Left cardiac atrium (tissue), 4 donors: ENCODE results near the gene TFCP2L1. TPM values are rescaled to one million over a fixed set of nuclear protein-coding genes. Genes with fewer than 3 reads are reported as not detected.
"Not testable (repeated sequence)": the region's sequence is repeated elsewhere in the genome, so short reads cannot be mapped to it uniquely, and the experiment has no call there.

Experiments
- ATAC-seq, 2 donors: fragments of 200-7000 bp; cut with Tn5 transposase; one replicate each; pipeline ENCODE4 v1.9.1; 2020; ENCODE audit warnings: mild to moderate bottlenecking in 2 of 2, moderate library complexity in 2 of 2
- DNase-seq: peaks from one replicate; pipeline ENCODE4 v3.0.0-alpha.2; 2020
- intact Hi-C, 2 donors: fragments of 100-400 bp; cut with DNase I; formaldehyde crosslinking; loops; one replicate each; pipeline versions ENCODE4 v1.14.1 to v1.15.1; 2022 to 2023
- total RNA-seq, 2 donors: library from RNA; stranded (reverse); fragmentation: NEBNext Ultra II Directional; extraction: Animal tissue kit (Norgen Biotek cat#: 25700); gene quantifications; one replicate each; pipeline ENCODE4 v1.2.1, GENCODE V29; 2021
- donor health status: DM: no; HTN: yes; CAD: no.
- donor health status: DM: no; HTN: yes; CAD: no; lungs with severe emphysema.
- donor health status: DM: yes; HTN: yes; CAD: no.
- donor health status: Dilated cardiomyopathy.

TFCP2L1 gene
- total RNA-seq, 2 donors from 2014 or later = 0.60 to 0.82 TPM

DNA sequence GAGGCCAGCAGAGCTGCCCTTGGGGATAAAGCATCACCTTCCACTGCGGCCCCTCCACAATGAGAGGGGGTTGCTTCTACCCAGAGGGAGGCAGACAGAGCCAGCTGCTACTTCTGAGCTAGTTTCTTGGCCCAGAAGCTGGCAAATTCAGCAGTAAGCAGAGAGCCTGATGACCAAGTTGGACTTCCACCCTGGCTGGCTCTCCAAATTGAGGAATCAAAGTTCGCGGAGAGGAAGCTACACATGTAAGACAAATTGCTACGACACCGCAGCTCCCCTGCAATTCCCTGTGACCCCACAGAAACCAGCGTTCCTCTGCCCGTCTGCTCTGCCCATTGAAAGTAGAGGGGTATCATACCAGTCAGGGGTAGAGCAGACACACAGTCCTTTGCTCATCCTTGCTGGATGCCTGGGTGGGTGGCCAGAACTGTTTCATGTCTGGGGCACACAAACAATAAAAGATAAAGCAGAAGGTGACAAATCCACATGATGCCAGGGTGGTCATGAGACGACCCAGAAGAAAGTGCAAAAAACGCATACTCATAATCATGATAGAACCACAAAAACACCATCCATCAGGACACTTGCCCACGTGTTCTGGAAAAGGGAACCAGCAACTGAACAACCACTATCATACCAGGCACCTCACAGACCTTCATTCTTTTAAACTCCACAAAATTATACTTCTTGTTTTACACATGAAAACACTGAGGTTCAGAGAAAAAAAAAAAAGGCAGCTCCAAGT is 5.4 kb downstream of the TFCP2L1 start:
- intact Hi-C loops = no loop called here
- DNase-seq = no peak
- no peak for ATAC-seq

DNA sequence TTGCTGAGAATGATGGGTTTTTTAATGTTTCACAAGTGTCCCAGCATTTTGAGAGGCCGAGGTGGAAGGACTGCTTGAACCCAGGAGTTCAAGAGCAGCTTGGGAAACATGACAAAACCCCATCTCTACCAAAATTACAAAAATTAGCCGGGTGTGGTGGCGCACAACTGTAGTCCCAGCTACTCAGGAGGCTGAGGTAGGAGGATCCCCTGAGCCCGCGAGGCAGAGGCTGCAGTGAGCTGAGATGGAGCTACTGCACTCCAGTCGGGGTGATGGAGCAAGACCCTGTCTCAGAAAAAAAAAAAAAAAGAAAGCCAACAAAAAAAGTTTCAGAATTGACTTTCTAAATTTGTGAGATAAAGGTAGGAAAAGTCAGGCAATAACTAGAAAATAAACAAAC is 8.7 kb downstream of the TFCP2L1 start:
- intact Hi-C loops = no loop called here
- DNase-seq (no peak), ATAC-seq (no peak)

DNA sequence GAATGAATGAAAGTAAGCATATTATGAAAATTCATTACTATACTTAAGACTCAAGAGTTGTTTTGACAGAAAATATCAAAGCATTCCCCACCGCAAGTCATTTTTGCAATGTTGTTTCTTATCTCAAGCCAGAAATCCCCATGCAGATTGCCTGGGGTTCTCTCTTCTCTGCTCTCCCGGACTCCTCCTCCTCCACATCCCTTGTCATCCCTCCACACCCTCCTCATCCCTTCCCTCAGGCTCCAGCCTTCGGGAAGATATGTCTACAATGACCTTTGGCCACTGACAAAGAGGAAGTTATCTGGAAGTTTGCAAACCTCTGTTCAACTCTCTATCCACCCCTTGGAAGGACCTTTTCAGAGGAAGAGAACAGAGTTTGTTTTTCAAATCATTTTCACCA is 11.9 kb downstream of the TFCP2L1 start:
- DNase-seq (no peak), ATAC-seq (no peak)
- intact Hi-C loops = no loop called here

DNA sequence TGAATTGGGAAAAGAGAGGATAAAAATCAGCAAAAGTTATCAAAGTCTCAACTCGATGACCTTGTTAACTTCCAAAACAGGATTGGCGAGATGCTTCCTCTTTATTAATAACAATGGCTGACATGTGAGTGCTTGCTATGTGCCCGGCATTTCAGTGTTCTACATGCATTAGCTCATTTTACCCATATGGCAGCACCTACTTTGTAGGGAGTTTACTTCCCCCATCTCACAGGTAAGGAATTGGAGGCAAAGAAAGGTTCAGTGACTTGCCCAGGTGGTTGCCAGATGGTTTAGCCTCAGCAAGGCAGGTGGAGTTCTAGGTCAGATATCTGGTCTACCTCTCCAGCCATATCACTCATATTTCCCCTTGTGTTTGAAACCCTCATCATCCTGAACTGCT is 12.4 kb downstream of the TFCP2L1 start:
- DNase-seq (no peak), ATAC-seq (no peak)
- intact Hi-C loops = no loop called here

DNA sequence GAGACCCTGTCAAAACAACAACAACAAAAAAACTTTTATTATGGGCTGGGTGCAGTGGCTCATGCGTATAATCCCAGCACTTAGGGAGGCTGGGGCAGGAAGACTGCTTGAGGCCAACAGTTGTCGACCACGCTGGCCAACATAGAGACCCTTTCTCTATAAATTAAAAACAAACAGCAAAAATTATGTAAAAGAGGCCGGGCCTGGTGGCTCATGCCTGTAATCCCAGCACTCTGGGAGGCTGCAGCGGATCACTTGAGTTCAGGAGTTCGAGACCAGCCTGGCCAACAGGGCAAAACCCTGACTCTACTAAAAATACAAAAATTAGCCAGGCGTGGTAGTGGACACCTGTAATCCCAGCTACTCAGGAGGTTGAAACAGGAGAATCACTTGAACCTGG is 15.6 kb downstream of the TFCP2L1 start:
- DNase-seq, intact Hi-C loops, ATAC-seq: not testable (repeated sequence)

DNA sequence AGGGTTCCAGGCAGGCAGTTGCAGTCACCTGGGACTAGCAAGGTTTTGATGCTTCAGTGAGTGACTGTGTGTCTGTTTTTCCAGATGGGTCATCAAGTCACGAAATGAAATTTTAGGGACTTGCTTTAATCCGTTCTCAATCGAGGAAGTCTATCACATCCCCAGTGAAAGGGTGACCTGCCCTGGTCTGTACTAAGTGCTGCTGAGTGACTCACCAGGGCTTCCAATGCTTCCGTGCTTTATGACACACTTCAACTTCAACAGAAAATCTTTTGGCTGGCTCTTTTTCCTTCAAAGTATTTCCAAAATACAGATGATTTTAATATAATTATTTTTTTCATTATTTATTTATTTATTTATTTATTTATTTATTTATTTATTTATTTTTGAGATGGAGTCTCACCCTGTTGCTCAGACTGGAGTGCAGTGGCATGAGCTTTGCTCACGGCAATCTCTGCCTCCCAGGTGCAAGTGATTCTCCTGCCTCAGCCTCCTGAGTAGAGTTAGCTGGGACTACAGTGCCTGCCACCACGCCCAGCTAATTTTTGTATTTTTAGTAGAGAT is 18.4 kb downstream of the TFCP2L1 start:
- intact Hi-C loops = no loop called here
- no peak for ATAC-seq
- no peak for DNase-seq

DNA sequence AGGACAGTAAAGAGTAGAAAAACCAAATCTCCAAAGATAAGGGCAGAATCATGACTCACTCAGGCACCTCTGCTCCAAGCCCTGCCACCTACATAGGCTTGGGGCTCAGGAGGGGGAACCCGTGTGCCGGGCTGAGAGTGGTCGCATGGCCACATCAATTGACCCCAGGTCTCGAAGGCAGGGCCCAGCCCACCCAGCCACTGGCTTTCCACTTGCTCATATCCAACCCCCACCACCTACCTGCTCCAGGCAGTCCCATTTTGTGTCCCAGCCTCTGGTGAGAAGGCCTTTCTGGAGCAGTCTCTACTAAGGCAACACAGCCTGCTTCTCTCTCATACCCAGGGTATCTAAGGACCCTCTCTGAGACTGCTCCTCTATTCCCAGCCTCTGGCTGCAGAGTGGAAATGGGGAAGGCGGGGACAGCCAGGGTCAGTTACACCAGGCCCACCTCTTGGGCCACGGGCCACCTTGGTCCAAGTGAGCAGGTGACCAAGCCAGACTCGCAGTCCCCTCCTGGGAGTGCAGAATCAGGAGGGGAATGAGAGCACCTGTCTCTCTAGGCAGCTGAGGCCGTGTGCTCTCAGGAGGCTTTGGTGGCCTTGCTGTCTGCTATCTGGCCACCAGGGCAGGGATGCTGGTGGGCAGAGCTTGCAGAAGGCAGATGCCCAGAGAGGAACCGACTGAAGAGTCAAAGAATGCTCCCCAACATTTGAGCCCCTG is 20.8 kb downstream of the TFCP2L1 start:
- intact Hi-C loops = no loop called here
- ATAC-seq (no peak), DNase-seq (no peak)

DNA sequence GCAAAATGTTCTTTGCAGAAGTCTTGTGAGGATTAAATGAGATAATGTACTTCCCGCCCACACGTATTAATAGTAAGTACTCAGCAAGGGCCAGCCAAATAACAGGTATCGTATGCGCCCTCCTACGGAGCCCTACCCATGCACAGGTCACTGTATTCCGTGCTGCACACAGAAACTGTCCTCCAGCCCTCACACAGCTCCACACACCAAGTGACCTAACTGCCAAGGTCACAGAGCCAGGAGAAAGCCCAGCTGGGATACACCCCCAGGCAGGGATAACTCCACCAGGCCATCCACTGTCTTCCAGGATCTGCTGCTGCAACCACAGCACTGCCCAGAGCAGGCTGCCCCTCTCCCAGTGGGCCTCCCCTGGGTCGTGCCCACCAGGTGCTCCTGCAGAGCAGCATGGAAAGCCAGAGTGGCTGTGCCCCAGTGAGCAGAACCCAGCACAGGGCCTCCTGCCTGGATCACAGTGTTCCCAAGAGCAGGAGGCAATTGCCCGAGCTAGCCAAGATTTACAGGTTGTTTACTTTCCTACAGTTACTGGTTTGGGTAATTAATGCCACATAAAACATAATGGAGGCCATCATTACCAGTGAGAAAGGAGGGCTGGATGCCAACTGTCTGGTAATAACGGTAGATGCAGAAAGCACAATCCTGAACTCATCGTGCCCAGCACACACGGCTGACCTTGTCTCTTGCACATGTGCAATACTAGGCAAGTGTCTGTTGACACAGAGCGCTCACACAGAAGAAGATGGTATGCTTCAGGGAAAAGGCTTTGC is 24.4 kb downstream of the TFCP2L1 start:
- intact Hi-C loops = no loop called here
- no peak for DNase-seq
- ATAC-seq = peak in 1 of 2 donors; percentile 15

DNA sequence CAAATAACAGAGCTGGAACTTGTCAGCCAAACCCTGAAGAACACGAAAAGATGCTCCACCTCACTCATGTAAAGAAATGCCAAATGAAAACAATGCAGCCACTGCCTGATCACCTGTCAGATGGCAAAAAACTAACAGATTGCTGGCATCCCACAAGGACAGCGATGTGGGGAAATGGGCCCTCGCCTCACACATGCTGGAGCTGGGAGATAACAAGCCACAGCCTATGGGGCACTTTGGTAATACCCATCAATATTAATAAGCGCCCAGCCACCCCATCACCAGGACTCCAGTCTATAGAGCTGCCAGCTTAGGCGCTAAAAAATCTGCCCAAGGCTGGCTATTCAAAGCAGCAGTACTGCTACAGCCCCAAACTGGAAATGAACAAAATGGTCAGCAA is 27.0 kb downstream of the TFCP2L1 start:
- no peak for DNase-seq
- intact Hi-C loops = no loop called here
- no peak for ATAC-seq

DNA sequence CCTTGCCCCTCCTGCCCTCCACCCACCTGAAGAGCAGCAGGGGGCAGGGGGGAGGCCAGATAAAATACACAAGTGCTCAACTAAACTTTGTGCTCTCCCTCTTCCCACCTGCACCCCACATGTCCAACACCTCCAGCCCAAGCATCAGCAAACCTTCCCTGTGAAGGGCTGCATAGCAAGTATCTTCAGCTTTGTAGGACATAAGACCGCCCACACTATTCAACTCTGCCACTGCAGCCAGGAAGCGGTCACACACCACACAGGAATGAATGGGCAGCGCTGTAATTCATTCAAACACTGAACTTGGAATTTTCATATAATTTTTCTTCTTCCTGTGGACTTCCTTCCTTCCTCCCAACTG is 27.5 kb downstream of the TFCP2L1 start:
- no peak for ATAC-seq
- intact Hi-C loops = no loop called here
- no peak for DNase-seq

DNA sequence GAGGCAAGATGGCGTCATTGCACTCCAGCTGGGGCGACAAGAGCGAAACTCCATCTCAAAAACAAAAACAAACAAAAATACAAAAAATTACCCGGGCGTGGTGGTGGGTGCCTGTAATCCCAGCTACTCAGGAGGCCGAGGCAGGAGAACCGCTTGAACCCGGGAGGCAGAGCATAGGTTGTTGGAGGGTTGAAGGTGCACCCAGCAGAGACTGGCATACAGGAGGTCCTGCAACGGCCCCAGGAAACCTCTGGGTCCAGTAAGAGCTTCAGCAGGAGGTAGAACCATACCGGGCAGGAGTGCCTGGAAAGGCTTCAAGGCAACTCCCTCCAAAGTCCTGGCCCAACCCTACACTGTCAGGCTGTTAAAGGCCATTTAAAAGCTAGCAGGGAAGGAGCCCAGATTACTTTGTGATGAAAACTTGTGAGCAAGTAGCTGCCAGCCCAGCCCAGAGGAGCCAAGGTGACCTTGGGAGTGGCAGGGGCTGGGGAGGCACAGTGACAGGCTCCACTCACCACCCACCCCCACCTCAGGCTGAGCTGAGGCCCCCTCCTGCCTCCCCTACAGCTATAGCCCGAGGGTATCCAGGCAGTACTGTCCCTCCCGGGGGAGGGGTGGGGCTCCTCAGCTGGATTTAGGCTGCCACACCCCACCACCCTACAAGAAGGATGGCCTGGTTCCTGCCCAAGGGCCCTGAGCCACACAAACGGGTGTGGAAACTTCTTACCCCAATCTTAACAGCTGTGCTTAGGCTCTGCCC is 28.1 kb downstream of the TFCP2L1 start:
- DNase-seq = no peak
- ATAC-seq = peak in 1 of 2 donors; percentile 16
- intact Hi-C loops = no loop called here

DNA sequence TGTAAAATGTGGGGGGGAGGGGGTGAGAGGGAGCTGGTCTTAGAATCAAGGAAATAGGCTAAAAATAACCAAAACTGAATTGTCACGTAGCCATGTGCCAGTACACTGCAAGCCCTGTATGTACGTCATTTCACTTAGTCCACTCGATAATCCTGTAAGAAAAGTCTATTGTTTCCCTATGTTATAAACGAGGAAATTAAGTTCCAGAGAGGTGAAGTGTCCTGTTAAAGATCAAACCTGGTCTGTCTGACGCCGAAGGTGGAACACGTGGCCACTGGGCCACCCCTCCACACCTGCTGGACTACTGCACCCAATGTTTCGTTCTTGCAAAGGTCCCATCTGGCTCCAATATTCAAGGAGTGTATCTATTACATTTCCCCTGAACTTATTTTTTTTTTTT is 29.6 kb downstream of the TFCP2L1 start:
- no peak for DNase-seq
- no peak for ATAC-seq
- intact Hi-C loops = no loop called here

DNA sequence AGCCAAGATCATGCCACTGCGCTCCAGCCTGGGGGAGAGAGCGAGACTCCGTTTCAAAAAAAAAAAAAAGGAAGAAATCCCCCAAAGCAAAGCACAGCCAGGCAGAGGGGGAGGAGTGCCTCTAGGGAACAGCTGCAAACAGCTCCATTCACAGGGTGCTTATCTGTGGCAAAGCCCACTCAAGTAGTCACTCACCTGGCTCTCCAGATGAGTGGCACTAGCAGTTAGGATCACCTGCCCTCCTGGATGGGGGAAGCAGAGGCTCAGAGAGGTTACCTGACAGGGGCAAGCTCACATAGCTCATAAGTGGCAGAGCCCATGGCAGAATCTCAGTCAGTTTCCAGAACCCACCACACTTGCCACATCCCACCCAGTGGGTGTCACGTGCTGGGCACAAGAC is 30.3 kb downstream of the TFCP2L1 start:
- intact Hi-C loops = no loop called here
- no peak for DNase-seq
- ATAC-seq = no peak

DNA sequence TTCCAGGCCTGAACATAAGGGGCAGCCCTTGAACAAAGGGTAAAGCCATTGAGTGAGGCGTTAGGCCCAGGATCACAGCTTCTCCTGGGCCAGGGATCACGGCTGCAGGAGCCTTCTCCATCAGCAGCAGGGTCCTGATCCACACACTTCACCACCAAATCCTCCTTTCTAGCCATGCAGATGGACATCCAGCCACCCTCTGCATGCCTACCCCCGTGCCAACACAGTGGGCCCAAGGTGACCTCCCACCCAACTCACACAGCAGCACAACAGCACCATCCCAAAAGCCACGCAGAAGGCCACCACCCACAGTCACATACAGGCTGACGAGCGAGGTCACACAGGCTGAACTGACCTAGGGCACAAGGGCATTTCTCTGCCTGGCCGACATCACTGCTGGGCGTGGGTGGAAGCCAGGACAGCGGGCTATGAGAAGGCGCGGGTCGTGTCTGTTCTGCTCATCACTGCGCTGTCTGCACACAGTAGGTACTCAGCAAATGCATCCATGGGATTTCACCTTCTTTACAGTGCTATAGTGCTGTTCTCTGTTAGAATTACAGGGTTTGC is 31.2 kb downstream of the TFCP2L1 start:
- ATAC-seq = no peak
- no peak for DNase-seq
- intact Hi-C loops = no loop called here

DNA sequence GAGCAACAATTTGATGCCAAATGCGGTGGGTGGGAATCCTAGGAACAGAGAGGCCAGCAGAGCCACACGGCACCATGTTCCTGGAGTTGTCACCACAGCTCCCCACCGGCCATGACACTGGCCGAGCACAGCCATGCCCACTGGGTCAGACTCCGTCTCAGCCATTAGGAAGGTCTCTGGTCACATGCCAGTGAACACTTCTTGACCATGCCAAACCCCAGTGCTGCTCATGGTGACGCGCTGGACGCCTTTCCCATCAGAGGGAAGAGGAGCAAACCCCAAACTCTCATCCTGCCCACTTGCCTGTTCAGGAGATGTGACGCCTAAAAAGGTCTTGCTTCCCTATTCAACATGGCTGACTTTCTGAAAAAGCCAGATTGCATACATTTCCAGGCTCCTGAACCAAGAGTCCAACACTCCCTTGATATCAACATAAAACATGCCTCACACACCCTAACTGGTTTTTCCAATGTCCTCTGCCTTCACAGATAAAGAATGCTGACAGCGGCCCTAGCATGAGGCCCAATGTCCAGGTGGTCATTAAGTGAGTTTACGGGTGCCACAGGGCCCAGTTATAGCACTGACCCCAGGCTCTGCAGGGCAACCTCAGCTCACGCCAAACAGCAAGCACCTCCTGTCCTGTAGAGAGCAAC is 31.9 kb downstream of the TFCP2L1 start:
- DNase-seq (no peak), ATAC-seq (no peak)
- intact Hi-C loops = no loop called here

DNA sequence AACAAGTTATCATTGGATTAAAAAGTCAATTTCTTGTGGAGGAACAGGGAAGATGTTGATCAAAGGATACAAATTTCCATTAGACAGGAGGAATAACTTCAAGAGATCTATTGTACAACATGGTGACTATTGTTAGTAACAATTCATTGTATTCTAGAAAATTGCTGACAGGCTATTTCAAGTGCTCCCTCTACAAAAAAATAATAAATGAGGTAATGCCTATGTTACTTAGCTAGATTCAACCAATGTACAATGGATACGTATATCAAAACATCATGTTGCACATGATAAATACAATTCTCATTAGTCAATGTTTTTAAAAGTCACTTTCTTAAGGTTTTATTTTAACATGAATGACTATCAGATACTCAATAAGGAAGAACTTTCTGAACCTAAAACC is 33.5 kb downstream of the TFCP2L1 start:
- DNase-seq = no peak
- no peak for ATAC-seq
- intact Hi-C loops = no loop called here

DNA sequence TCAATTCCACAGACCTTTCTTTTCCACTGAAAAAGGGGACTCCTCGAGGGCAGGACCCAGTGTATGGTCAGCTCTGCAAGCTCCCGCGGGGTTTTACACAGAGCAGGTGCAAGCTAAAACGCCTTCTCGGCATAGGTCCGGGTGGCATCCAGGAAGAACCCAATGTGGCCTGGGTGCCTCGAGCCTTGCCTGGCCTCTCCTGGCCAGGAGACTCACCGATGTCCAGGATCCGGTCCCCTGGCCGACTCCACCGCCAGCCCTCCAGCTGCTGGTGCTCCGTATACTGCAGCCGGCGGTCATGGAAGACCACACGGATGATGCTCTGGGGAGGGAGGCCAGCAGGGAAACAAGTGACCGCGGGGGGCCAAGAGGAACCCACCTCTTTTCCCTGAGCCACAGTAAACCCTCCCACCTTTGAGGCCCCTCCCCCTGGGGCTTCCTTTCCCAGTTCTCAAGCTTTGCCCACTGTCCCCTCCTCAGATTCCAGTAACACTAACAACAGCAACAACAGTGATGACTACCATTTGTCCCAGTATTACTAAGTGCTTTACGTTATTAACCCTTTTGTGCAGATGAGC is 36.1 kb downstream of the TFCP2L1 start:
- intact Hi-C loops = no loop called here
- ATAC-seq (no peak), DNase-seq (no peak)

DNA sequence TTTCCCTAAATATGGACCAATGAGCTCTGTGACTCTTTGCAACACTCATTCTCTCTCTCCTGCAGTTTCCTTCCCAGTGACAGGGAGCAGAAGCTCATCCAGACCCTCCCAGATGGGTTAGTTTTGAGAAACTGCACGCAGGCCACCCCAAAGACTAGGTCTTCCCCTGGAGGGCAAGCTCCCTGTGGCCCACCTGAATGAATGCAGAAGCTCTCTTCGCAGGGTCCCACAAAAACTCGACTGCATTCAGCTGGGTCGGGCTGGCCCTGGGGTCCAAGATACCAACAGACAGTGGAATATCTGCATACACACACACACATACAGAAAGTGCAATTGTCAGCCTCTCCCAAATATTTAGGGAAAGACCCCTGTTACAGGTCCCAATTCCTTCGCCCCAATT is 37.0 kb downstream of the TFCP2L1 start:
- DNase-seq (no peak), ATAC-seq (no peak)
- intact Hi-C loops = no loop called here
